OCI-LY3 (cell line): ENCODE data around the gene EVI5L.

ENCODE experiments used
- CTCF ChIP-seq: fragments of 200-600, 300-600 bp; sonication (generic); IDR thresholded peaks from 2 replicates; pipeline ENCODE4 v1.5.1; 2014; ENCODE audit warnings: antibody characterized with exemption, low read length, low read depth
- EZH2phosphoT487 ChIP-seq: fragments of 200-600 bp; shearing (Covaris generic); IDR thresholded peaks from 2 replicates; pipeline ENCODE4 v1.6.1; 2018; ENCODE audit warnings: antibody characterized with exemption, mixed run types, low read depth

DNA sequence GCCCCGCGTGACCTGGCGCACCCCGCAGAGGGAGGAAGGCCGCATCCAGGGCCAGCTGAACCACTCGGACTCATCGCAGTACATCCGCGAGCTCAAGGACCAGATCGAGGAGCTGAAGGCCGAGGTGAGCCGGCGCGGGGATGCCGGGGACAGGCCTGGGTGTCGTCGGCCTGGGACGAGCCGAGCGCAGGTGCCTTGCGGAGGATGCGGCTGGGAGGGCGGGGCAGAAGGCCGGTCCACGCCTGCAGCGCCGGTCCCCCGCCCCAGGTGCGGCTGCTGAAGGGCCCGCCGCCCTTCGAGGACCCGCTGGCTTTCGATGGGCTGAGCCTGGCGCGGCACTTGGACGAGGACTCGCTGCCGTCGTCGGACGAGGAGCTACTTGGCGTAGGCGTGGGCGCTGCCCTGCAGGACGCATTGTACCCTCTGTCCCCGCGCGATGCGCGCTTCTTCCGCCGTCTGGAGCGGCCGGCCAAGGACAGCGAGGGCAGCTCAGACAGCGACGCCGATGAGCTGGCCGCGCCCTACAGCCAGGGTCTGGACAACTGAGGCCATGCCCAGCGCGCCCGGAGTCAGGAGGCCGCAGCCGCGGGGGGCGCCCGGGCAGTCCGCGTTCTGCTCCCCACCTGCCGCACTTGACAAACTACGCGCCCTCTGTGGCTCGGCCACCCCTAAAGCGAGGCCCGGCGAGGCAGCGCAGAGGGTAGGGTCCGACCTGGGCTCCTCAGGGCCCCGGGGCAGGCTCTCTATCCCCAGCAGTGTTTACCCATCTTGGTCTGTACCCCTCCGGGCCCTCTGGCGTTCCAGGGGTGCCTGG is 33.3 kb downstream of the EVI5L start:
- TF ChIP-seq CTCF (no peak), EZH2phosphoT487 (no peak)
